Spleen (tissue), 11 donors: ENCODE data around the gene PTBP2. TPM values are rescaled to one million over a fixed set of nuclear protein-coding genes. Genes with fewer than 3 reads are reported as not detected.

Source experiments
- DNase-seq: peaks from one replicate; pipeline ENCODE4 v3.0.0-alpha.2; 2020
- H3K27ac ChIP-seq, 8 donors: fragments of 200-600 bp; sonication (generic) in 7 of 8; 1 replicate in 4 of 8; 2 replicates in 4 of 8; pipeline versions ENCODE4 v1.5.0 to v1.8.0; 2016 to 2021; ENCODE audit warnings: inconsistent platforms in 4 of 8, mild to moderate bottlenecking in 4 of 8, moderate library complexity in 1 of 8
- H3K27me3 ChIP-seq, 7 donors: fragments of 200-600 bp; sonication (generic) in 6 of 7; replicated peaks in 1 of 7; 1 replicate in 4 of 7; 2 replicates in 3 of 7; pipeline versions ENCODE4 v1.5.0 to v1.8.0; 2016 to 2021; ENCODE audit warnings: inconsistent platforms in 3 of 7, mild to moderate bottlenecking in 1 of 7
- H3K36me3 ChIP-seq, 6 donors: fragments of 200-600 bp; sonication (generic) in 5 of 6; 1 replicate in 4 of 6; 2 replicates in 2 of 6; pipeline versions ENCODE4 v1.5.0 to v1.8.0; 2016 to 2021; ENCODE audit warnings: inconsistent platforms in 2 of 6
- H3K4me1 ChIP-seq, 6 donors: fragments of 200-600 bp; sonication (generic) in 5 of 6; 1 replicate in 3 of 6; 2 replicates in 3 of 6; pipeline versions ENCODE4 v1.5.0 to v1.8.0; 2016 to 2021; ENCODE audit warnings: inconsistent platforms in 3 of 6
- H3K4me3 ChIP-seq, 8 donors: fragments of 200-600 bp; sonication (generic) in 7 of 8; 1 replicate in 4 of 8; 2 replicates in 4 of 8; pipeline versions ENCODE4 v1.5.0 to v1.8.0; 2016 to 2021; ENCODE audit warnings: inconsistent platforms in 4 of 8, mild to moderate bottlenecking in 4 of 8, moderate library complexity in 2 of 8
- H3K9me3 ChIP-seq, 8 donors: fragments of 200-600 bp; sonication (generic) in 7 of 8; 1 replicate in 4 of 8; 2 replicates in 4 of 8; pipeline versions ENCODE4 v1.5.0 to v1.8.0; 2016 to 2021; ENCODE audit warnings: inconsistent platforms in 4 of 8
- POLR2AphosphoS5 ChIP-seq, 3 donors: sonication (generic); formaldehyde crosslinking; IDR thresholded peaks; one replicate each; pipeline ENCODE4 v1.5.1; 2017; ENCODE audit warnings: antibody characterized with exemption in 3 of 3
- WGBS, 5 donors: extraction: QIAGEN DNeasy Blood & Tissue Kit in 3 of 5; methylation state at CpG; one replicate each; pipeline versions ENCODE4 v1.1.5 to v1.1.7; 2013 to 2018; 5-methylcytosine and 5-hydroxymethylcytosine counted together
- intact Hi-C: fragments of 100-400 bp; cut with DNase I; formaldehyde crosslinking; loops from one replicate; pipeline ENCODE4 v1.15.0; 2023; ENCODE audit warnings: low total_unique reads
- polyA plus RNA-seq, 3 donors: library from polyadenylated mRNA; stranded (reverse); fragments of 200-250 nt; gene quantifications; one replicate each; pipeline ENCODE4 v1.2.1, GENCODE V29; 2013
- total RNA-seq, 7 donors: library from RNA; depleted of rRNA in 3 of 7; stranded (reverse); fragments of >200 nt in 3 of 7; fragmentation: NEBNext Ultra II Directional in 4 of 7; extraction: Animal tissue kit (Norgen Biotek cat#: 25700) in 4 of 7; gene quantifications; one replicate each; pipeline versions ENCODE4 v1.1.0 to v1.2.1, GENCODE V29; 2016 to 2021
- donor health status: healthy with polysubstance abuse.
- donor health status: DM: no; HTN: no; CAD: no; lungs with moderate emphysema.
- donor health status: DM: no; HTN: no; CAD: no.
- donor health status: Bipolar disorder and iron deficiency.
- donor health status: healthy.
- donor health status: DM: no; HTN: no; CAD: no.
- donor health status: DM: yes; HTN: yes; CAD: no.

Gene PTBP2
- total and polyA plus RNA-seq, 10 donors = 15.4 to 89.9 (median 25.9) TPM

DNA sequence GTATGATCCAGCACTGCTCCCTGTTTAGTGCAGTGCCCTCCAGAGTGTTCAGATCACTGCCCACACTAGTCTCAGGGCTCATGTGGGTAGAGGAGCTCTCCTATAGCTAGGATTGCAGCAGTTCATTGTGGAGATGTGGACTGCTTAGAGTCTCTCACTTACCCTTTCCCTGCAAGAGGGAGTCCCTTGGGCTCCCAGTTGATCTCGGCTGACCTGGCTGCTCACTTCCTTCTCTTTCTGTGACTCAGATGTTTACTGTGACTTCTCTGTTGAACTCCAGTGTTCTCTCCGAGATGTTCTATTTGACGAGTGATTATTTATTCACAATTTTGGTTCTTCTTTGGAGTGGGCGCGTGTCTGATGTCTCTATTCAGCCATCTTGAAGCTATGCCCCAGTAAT is 141.9 kb downstream of the PTBP2 start:
- H3K4me3 ChIP-seq = no peak overlapping the region
- TF ChIP-seq POLR2AphosphoS5 (IDR thresholded peaks at IDR 0.05) = no peak
- no peaks in the 10 kb centered on the region for H3K27me3 ChIP-seq
- no peak overlapping the region for H3K27ac ChIP-seq
- intact Hi-C loops = no loop called here
- H3K36me3 ChIP-seq = no peaks in the 10 kb centered on the region
- DNase-seq = no peak
- H3K4me1 ChIP-seq = no peaks in the 10 kb centered on the region
- 78 to 89% (median 81%) methylated on average over 5 of the region's 5 CpGs for WGBS, 5 donors
- peaks cover 0 to 7% (median 0%) of the 10 kb centered on the region in 8 donors for H3K9me3 ChIP-seq
